Body of pancreas (tissue), 4 donors: Measurements from ENCODE around the gene SYVN1.
"Not testable (repeated sequence)": the region's sequence is repeated elsewhere in the genome, so short reads cannot be mapped to it uniquely, and the experiment has no call there.

Experiments used
- POLR2A ChIP-seq, 3 donors: fragments of 450-650 bp; IDR thresholded peaks; one replicate each; pipeline ENCODE4 v1.6.1; 2016; ENCODE audit warnings: antibody characterized with exemption in 3 of 3, mild to moderate bottlenecking in 2 of 3
- TF ChIP-seq, protein P1 (sequence below), 7 experiments: fragments of 450-650 bp in 4 of 7; fragments of 200-600 bp in 3 of 7; sonication (generic) in 3 of 7; IDR thresholded peaks; one replicate each; pipeline ENCODE4 v1.5.1; 2016 to 2019; ENCODE audit warnings: antibody characterized with exemption in 7 of 7

DNA sequence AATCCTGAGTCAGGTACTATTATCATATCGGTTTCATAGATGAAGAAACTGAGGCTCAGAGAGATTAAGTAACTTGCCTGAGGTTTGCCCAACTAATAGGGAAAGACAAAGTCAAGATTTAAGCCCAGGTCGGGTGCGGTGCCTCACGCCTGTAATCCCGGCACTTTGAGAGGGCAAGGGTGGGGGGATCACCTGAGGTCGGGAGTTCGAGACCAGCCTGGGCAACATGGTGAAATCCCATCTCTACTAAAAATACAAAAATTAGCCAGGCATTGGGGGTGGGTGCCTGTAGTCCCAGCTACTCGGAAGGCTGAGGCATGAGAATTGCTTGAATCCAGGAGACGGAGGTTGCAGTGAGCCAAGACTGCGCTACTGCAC lies 15.8 kb upstream of the SYVN1 start:
- not testable (repeated sequence) for TF ChIP-seq POLR2A (IDR thresholded peaks at IDR 0.05)
- TF ChIP-seq, protein P1, sequence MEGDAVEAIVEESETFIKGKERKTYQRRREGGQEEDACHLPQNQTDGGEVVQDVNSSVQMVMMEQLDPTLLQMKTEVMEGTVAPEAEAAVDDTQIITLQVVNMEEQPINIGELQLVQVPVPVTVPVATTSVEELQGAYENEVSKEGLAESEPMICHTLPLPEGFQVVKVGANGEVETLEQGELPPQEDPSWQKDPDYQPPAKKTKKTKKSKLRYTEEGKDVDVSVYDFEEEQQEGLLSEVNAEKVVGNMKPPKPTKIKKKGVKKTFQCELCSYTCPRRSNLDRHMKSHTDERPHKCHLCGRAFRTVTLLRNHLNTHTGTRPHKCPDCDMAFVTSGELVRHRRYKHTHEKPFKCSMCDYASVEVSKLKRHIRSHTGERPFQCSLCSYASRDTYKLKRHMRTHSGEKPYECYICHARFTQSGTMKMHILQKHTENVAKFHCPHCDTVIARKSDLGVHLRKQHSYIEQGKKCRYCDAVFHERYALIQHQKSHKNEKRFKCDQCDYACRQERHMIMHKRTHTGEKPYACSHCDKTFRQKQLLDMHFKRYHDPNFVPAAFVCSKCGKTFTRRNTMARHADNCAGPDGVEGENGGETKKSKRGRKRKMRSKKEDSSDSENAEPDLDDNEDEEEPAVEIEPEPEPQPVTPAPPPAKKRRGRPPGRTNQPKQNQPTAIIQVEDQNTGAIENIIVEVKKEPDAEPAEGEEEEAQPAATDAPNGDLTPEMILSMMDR (IDR thresholded peaks at IDR 0.05), result not testable (repeated sequence)
